ENCODE data around the gene FARP2. TPM values are rescaled to one million over a fixed set of nuclear protein-coding genes. Genes with fewer than 3 reads are reported as not detected.

FARP2 gene
- total and polyA plus RNA-seq, 2 of the 13 experiments (the other 11 are each of a cell fraction or from before 2014, with no cell fraction given): 28.0 to 45.4 TPM

GRCh38 chr2:241491549-241492173, 135.6 kb downstream of the FARP2 start (continued):
- TF ChIP-seq ZNF326 (CRISPR knock-in tag; IDR thresholded peaks at IDR 0.05; ENCODE audit: borderline replicate concordance): peak; percentile 61; the same call in 1 of the 2 replicates
- 0 out of 2 replicates have a peak, but pooled peaks have one; percentile 39 for TF ChIP-seq MXD3 (CRISPR knock-in tag; IDR thresholded peaks at IDR 0.05)
- TF ChIP-seq ZNF558 (CRISPR knock-in tag; IDR thresholded peaks at IDR 0.05; ENCODE audit: borderline replicate concordance): 0 out of 2 replicates have a peak, but pooled peaks have one; percentile 27
- TF ChIP-seq EEA1 (CRISPR knock-in tag; IDR thresholded peaks at IDR 0.05; ENCODE audit: borderline replicate concordance): 0 out of 2 replicates have a peak, but pooled peaks have one; percentile 62
- TF ChIP-seq AGO1 (IDR thresholded peaks at IDR 0.05; ENCODE audit: low read depth, low read length, poor library complexity, severe bottlenecking): peak; percentile 61
- TF ChIP-seq POLR2AphosphoS5 (IDR thresholded peaks at IDR 0.05; ENCODE audit: low read depth, low read length): no peak; the same call in 1 of the 2 replicates
- 0 out of 2 replicates have a peak, but pooled peaks have one; percentile 7 for TF ChIP-seq MAX (IDR thresholded peaks at IDR 0.05)
- TF ChIP-seq SNAPC5 (CRISPR knock-in tag; IDR thresholded peaks at IDR 0.05; ENCODE audit: borderline replicate concordance): no peak
- no peak for TF ChIP-seq RFX1 (IDR thresholded peaks at IDR 0.05)
- TF ChIP-seq AGO2 (optimal IDR thresholded peaks at IDR 0.05; ENCODE audit: low read depth, low read length): peak; percentile 97
- TF ChIP-seq ZMYM4 (CRISPR knock-in tag; IDR thresholded peaks at IDR 0.05): no peak
- no peak for TF ChIP-seq ZNF768 (CRISPR knock-in tag; IDR thresholded peaks at IDR 0.05)
- TF ChIP-seq AKAP8 (CRISPR knock-in tag; IDR thresholded peaks at IDR 0.05): peak; percentile 96
- TF ChIP-seq NFKB2 (CRISPR knock-in tag; IDR thresholded peaks at IDR 0.05; ENCODE audit: borderline replicate concordance): 0 out of 2 replicates have a peak, but pooled peaks have one; percentile 13
- no peak for TF ChIP-seq ZNF17 (CRISPR knock-in tag; IDR thresholded peaks at IDR 0.05)

Measured in HepG2 (cell line).